ENCODE results near the gene ALCAM.

The ALCAM gene

DNA sequence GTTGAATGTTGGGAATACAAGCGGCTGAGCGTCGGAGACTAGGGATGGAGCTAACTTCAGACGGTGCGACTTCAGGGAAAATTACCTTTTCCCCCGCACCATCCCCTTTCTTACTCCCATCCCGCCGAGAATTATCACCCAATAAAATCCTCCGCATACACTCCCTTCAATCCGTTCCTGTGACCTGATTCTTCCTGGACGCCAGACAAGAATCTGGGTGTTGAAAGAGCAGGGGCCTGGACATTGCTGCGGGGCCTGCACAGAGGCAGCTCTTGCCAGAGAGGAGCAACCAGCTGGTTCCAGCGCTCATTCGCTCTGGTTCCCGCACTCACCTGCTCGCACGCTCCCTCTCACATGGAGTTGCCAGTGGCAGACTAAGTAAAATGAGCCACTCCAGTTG, 241.9 kb downstream of the ALCAM start:
- no peak overlapping the region for H3K9ac ChIP-seq
- TF ChIP-seq, protein P1, sequence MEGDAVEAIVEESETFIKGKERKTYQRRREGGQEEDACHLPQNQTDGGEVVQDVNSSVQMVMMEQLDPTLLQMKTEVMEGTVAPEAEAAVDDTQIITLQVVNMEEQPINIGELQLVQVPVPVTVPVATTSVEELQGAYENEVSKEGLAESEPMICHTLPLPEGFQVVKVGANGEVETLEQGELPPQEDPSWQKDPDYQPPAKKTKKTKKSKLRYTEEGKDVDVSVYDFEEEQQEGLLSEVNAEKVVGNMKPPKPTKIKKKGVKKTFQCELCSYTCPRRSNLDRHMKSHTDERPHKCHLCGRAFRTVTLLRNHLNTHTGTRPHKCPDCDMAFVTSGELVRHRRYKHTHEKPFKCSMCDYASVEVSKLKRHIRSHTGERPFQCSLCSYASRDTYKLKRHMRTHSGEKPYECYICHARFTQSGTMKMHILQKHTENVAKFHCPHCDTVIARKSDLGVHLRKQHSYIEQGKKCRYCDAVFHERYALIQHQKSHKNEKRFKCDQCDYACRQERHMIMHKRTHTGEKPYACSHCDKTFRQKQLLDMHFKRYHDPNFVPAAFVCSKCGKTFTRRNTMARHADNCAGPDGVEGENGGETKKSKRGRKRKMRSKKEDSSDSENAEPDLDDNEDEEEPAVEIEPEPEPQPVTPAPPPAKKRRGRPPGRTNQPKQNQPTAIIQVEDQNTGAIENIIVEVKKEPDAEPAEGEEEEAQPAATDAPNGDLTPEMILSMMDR (conservative IDR thresholded peaks at IDR 0.05; ENCODE audit: low read depth, low read length): no peak
- no peak overlapping the region for H3K4me3 ChIP-seq (IDR thresholded peaks at IDR 0.05; ENCODE audit: insufficient read depth, low read depth, low read length)

DNA sequence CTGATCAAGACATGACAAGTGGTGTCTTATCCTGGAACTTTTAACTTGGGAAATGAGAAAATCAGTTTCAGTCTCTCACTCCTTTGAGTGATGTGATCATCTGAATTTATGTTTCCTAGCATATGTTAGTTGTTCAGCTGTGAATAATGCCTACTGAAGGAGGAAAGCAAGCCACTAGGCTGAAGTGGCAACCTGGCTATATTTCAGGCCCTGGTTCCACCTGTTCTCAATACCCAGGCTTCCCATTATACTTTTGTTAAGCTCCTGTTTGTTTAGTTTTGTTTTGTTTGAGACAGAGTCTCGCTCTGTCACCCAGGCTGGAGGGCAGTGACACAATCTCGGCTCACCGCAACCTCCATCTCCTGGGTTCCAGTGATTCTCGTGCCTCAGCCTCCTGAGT, 243.8 kb downstream of the ALCAM start:
- no peak overlapping the region for H2AFZ ChIP-seq (ENCODE audit: low read depth)
- no peak overlapping the region for H3K27ac ChIP-seq
- TF ChIP-seq, protein P1 (conservative IDR thresholded peaks at IDR 0.05; ENCODE audit: low read depth, low read length): no peak
- no peak overlapping the region for H3K4me3 ChIP-seq (IDR thresholded peaks at IDR 0.05; ENCODE audit: insufficient read depth, low read depth, low read length)
- no peak overlapping the region for H3K4me2 ChIP-seq
- H3K9ac ChIP-seq: no peak overlapping the region
- H3K36me3 ChIP-seq (ENCODE audit: insufficient read depth): no peaks in the 10 kb centered on the region
- no peaks in the 10 kb centered on the region for H3K4me1 ChIP-seq (ENCODE audit: low read depth, poor library complexity, severe bottlenecking)
- H3K79me2 ChIP-seq (ENCODE audit: insufficient read depth, low read depth): no peaks in the 10 kb centered on the region
- H3K27me3 ChIP-seq (ENCODE audit: insufficient read depth, low read depth): no peaks in the 10 kb centered on the region
- H4K20me1 ChIP-seq (ENCODE audit: insufficient read depth): no peaks in the 10 kb centered on the region

More for the DNA sequence above, 241.9 kb downstream of the ALCAM start:
- Histone ChIP-seq H3K27ac (no peak overlapping the region), H3K4me1 (ENCODE audit: low read depth, poor library complexity, severe bottlenecking) (no peaks in the 10 kb centered on the region), H3K36me3 (ENCODE audit: insufficient read depth) (no peaks in the 10 kb centered on the region), H2AFZ (ENCODE audit: low read depth) (no peak overlapping the region), H3K4me2 (no peak overlapping the region), H3K79me2 (ENCODE audit: insufficient read depth, low read depth) (no peaks in the 10 kb centered on the region), H4K20me1 (ENCODE audit: insufficient read depth) (no peaks in the 10 kb centered on the region), H3K27me3 (ENCODE audit: insufficient read depth, low read depth) (no peaks in the 10 kb centered on the region)

DNA sequence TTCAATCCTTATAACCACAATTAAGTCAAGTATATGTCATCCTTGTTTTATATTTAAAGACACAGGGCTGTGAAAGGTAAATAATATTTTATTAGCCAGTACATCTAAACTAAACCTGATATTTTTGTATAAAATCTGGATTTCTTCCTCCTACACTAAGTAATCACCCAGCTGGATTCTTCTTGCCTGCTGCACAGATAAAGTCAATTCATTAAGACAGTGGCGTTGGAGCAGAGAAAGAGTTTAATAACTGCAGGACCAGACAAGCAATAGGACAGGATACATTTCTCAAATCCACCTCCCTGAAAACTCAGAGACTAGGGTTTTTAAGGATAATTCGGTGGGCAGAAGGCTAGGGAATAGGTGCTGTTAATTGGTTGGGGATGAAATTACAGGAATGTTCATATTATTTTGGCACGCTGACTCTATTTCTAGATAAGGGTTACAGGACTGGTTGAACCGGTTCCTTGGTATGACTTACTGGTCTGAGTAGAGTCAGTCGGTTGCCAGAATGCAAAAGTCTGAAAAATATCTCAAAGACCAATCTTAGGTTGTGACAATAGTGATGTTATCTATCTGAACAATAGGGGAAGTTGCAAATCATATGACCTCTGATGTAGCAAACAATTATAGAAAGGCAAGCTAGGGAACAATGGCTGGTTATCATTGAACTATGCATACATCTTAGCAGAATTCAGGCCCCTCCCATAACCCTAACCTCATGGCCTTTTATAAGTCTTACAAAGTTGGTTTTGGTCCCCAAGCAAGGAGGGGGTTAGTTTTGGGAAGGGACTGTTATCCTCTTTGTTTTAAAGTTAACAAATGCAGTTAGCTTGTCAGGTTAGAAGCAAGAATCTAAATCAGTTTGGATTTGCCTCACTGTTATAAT, 244.8 kb downstream of the ALCAM start:
- Histone ChIP-seq H3K27ac (no peak overlapping the region), H3K27me3 (ENCODE audit: insufficient read depth, low read depth) (no peaks in the 10 kb centered on the region), H3K36me3 (ENCODE audit: insufficient read depth) (no peaks in the 10 kb centered on the region), H4K20me1 (ENCODE audit: insufficient read depth) (no peaks in the 10 kb centered on the region), H3K4me1 (ENCODE audit: low read depth, poor library complexity, severe bottlenecking) (no peaks in the 10 kb centered on the region), H3K4me2 (no peak overlapping the region), H2AFZ (ENCODE audit: low read depth) (no peak overlapping the region), H3K9ac (no peak overlapping the region), H3K4me3 (IDR thresholded peaks at IDR 0.05; ENCODE audit: insufficient read depth, low read depth, low read length) (no peak overlapping the region), H3K79me2 (ENCODE audit: insufficient read depth, low read depth) (no peaks in the 10 kb centered on the region)
- TF ChIP-seq, protein P1 (conservative IDR thresholded peaks at IDR 0.05; ENCODE audit: low read depth, low read length): no peak

DNA sequence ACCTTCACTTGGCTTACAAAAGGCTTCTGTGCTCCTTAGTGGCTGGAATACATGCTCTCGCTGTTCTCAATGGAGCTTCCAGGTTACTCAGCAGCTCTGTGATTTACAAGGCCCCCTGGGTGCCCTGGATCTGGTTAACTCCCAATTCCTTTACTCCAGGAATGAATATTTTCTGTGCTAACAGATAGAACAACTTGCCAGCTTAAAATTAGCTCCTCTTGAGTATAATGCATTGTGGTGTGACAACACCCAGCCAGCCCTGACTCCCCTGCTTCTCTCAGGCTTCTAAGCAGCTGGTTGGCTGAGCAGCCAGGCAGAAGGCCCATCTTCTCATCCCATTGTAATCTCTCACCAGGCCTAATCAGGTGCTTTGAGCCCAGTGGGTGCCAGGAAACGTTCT, 246.4 kb downstream of the ALCAM start:
- Histone ChIP-seq H3K27ac (no peak overlapping the region), H3K4me1 (ENCODE audit: low read depth, poor library complexity, severe bottlenecking) (no peaks in the 10 kb centered on the region), H3K36me3 (ENCODE audit: insufficient read depth) (no peaks in the 10 kb centered on the region), H3K79me2 (ENCODE audit: insufficient read depth, low read depth) (no peaks in the 10 kb centered on the region), H3K4me2 (no peak overlapping the region), H3K27me3 (ENCODE audit: insufficient read depth, low read depth) (no peaks in the 10 kb centered on the region), H3K9ac (no peak overlapping the region), H4K20me1 (ENCODE audit: insufficient read depth) (no peaks in the 10 kb centered on the region), H2AFZ (ENCODE audit: low read depth) (no peak overlapping the region), H3K4me3 (IDR thresholded peaks at IDR 0.05; ENCODE audit: insufficient read depth, low read depth, low read length) (no peak overlapping the region)
- TF ChIP-seq, protein P1 (conservative IDR thresholded peaks at IDR 0.05; ENCODE audit: low read depth, low read length): no peak

Data from KMS-11 (cell line).